ENCODE data around the gene PFKFB3.

PFKFB3 gene

GRCh38 chr10:6224781-6225180, 22.0 kb downstream of the PFKFB3 start:
- TF ChIP-seq, protein P1, sequence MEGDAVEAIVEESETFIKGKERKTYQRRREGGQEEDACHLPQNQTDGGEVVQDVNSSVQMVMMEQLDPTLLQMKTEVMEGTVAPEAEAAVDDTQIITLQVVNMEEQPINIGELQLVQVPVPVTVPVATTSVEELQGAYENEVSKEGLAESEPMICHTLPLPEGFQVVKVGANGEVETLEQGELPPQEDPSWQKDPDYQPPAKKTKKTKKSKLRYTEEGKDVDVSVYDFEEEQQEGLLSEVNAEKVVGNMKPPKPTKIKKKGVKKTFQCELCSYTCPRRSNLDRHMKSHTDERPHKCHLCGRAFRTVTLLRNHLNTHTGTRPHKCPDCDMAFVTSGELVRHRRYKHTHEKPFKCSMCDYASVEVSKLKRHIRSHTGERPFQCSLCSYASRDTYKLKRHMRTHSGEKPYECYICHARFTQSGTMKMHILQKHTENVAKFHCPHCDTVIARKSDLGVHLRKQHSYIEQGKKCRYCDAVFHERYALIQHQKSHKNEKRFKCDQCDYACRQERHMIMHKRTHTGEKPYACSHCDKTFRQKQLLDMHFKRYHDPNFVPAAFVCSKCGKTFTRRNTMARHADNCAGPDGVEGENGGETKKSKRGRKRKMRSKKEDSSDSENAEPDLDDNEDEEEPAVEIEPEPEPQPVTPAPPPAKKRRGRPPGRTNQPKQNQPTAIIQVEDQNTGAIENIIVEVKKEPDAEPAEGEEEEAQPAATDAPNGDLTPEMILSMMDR (IDR thresholded peaks at IDR 0.05; ENCODE audit: low read length, missing control alignments): no peak
- DNase-seq (ENCODE audit: low read depth): no peak
- H3K4me3 ChIP-seq (replicated peaks; ENCODE audit: low read depth, low read length): no peak overlapping the region

DNA sequence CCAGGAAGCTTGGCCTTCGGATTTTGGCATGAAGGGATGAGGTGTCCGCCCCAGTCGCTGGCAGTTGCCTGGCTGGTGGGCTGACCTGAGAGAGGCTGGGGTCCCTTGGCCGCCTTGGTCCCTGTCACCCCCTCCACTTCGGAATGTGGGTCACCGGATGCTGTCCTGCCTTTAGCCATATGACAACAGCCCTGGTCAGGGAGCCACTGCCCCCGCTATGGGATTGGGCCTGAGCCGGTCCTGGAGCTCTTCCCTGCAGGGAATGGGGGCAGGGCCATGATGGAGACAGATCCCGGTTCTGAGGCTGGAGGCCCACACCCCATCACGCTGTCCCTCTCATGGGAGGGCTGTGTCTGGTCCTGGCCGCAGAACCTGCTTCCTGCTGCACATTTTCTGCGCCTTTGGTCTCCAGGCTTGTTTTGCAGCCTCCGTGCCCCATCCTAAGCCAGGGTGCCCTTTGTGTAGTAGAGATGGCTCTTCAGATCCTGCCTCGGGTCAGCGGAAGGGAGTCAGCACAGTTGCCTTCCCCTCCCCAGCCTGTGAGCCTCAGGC, 22.6 kb downstream of the PFKFB3 start:
- no peak for DNase-seq (ENCODE audit: low read depth)
- TF ChIP-seq, protein P1 (IDR thresholded peaks at IDR 0.05; ENCODE audit: low read length, missing control alignments): no peak
- H3K4me3 ChIP-seq (replicated peaks; ENCODE audit: low read depth, low read length): no peak overlapping the region

DNA sequence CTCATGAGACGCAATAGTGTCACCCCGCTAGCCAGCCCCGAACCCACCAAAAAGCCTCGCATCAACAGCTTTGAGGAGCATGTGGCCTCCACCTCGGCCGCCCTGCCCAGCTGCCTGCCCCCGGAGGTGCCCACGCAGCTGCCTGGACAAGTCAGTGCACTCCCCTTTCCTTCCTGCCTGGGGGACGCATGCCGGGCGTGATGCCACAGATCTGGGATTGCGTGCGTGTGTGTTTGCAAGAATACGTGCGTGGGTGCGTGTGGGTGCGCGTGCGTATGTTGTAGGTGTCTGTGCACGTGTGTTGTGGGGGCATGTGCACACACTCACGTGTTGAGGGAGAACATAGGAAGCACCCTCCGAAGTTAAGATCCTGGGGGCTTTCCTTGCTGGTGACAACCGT, 23.5 kb downstream of the PFKFB3 start:
- no peak for DNase-seq (ENCODE audit: low read depth)
- TF ChIP-seq, protein P1 (IDR thresholded peaks at IDR 0.05; ENCODE audit: low read length, missing control alignments): no peak
- H3K4me3 ChIP-seq (replicated peaks; ENCODE audit: low read depth, low read length): no peak overlapping the region

DNA sequence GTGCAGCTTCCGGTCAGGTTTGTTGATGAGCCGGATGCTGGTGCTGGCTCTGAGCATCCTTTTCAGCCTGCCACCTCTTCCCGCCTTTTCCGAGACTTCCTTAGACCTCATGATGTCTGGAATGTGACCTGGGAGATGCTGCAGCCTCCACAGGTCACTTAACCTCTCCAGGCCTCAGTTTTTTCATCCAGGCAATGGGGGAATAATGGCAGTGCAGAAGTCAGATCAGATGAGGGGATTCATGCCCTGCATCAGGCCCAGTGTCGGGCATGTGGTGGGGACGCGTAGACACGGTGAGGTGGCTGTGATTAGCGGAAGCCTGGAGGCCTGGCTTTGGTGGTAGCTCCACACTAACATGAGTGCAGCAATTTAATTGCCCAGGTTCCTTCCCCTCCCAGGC, 24.6 kb downstream of the PFKFB3 start:
- no peak for DNase-seq (ENCODE audit: low read depth)
- H3K4me3 ChIP-seq (replicated peaks; ENCODE audit: low read depth, low read length): no peak overlapping the region
- TF ChIP-seq, protein P1 (IDR thresholded peaks at IDR 0.05; ENCODE audit: low read length, missing control alignments): no peak

DNA sequence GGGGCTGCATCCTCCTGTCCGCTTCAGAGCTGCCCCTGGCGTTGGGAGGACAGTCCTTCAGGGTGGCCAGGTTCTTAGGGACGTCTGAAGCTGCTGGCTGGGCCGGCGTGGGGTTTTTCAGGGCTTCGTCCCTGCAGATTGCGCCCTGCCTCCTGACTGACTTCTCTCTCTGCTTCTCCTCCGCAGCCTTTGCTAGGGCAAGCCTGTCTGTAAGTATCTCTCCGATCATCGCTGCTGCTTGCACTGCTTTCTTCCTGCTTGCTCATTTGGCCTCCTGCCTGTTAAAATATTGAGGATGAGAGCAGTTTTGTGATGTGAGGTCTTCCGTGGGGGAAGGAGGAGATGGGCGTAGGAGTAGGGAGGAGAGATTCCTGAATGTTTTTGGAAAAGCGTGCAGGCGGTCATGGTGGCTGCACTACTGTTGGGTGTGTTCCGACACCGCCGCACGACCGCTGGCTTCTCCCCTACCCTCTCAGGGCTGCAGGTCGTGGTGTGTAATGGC, 25.3 kb downstream of the PFKFB3 start:
- DNase-seq (ENCODE audit: low read depth): peak; percentile 83

DNA sequence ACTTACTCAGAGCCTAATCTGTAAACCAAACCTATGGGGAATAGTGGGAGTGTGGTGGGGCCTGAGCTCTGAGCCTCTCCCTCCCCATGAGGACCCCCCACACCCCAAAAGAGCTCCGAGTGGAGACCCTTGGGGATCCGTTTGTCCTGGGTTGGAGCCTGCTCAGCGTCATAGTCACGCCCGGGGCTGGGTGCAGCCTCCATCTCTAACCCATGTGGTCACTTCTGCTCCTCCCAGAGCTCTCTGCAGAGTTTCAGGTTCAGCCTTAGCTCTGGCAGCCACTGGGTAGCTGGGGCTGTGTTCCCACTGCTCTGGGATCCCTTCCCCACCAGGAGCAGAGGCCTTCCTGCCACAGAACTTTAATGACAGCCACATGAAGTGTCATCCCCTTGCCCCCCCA, 25.9 kb downstream of the PFKFB3 start:
- DNase-seq (ENCODE audit: low read depth): no peak
- TF ChIP-seq, protein P1 (IDR thresholded peaks at IDR 0.05; ENCODE audit: low read length, missing control alignments): no peak
- no peak overlapping the region for H3K4me3 ChIP-seq (replicated peaks; ENCODE audit: low read depth, low read length)

More for the DNA sequence above, 25.3 kb downstream of the PFKFB3 start:
- TF ChIP-seq, protein P1 (IDR thresholded peaks at IDR 0.05; ENCODE audit: low read length, missing control alignments): no peak
- H3K4me3 ChIP-seq (replicated peaks; ENCODE audit: low read depth, low read length): peak overlapping the region; percentile 14

- TF ChIP-seq, protein P1 (IDR thresholded peaks at IDR 0.05; ENCODE audit: low read length, missing control alignments): no peak
Measured at GRCh38 chr10:6229290-6229689, 26.6 kb downstream of the PFKFB3 start.

More at GRCh38 chr10:6229290-6229689, 26.6 kb downstream of the PFKFB3 start:
- no peak for DNase-seq (ENCODE audit: low read depth)
- no peak overlapping the region for H3K4me3 ChIP-seq (replicated peaks; ENCODE audit: low read depth, low read length)
